PC-3 (cell line): ENCODE measurements around the gene OR5V1.

Experiments used
- CTCF ChIP-seq: fragments of 300-600 bp; sonication (generic); conservative IDR thresholded peaks from 2 replicates; pipeline ENCODE4 v1.5.1; 2017; ENCODE audit warnings: antibody characterized with exemption, low read depth, mild to moderate bottlenecking, low read length
- EZH2 ChIP-seq: fragments of 300-600 bp; sonication (generic); IDR thresholded peaks from one replicate; pipeline ENCODE4 v1.6.1; 2017; ENCODE audit warnings: antibody characterized with exemption, mild to moderate bottlenecking, low read length; ENCODE audit not compliant: unreplicated experiment
- EZH2phosphoT487 ChIP-seq: fragments of 300-600 bp; sonication (generic); IDR thresholded peaks from 2 replicates; pipeline ENCODE4 v1.6.1; 2018; ENCODE audit warnings: mild to moderate bottlenecking, antibody characterized with exemption, low read length, borderline replicate concordance

- TF ChIP-seq CTCF (peak; percentile 57), EZH2phosphoT487 (no peak), EZH2 (no peak)
Observed at GRCh38 chr6:29414588-29414987, 45.9 kb upstream of the OR5V1 start, which contains the start of gene OR12D1.
